ENCODE data around the gene CLN3. TPM values are rescaled to one million over a fixed set of nuclear protein-coding genes. Genes with fewer than 3 reads are reported as not detected.

Gene CLN3
- 11.1 and 11.4 TPM in 2 replicates for total RNA-seq

DNA sequence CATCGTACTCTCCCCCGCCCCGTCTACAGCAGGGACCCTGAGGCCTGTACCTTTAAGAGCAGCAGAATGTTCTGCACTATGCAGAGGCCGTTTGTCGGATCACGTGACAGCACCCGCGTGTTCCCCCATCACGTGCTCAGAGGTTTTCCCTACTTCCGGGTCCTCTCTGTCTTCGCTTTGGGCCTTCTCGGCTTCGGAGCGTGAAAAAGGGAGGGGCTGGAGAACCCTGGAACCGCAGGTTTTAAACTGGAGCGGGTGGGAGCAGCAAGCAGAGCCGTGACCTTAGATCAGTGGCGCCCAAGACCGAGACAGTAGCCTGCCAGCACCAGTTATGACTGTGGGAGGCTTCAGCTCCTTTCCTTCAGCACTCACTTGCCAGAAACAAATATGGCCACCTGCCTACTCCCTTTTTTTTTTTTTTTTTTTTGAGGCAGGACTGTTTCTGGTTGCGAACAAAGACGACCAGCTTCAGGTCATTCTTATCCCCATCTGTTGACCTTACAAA lies at the start of gene CLN3:
CLN3 (minus strand) TSS at position 105 of the 505 bp plus-strand sequence. CDS start 315 bp downstream, outside the sequence.

DNA sequence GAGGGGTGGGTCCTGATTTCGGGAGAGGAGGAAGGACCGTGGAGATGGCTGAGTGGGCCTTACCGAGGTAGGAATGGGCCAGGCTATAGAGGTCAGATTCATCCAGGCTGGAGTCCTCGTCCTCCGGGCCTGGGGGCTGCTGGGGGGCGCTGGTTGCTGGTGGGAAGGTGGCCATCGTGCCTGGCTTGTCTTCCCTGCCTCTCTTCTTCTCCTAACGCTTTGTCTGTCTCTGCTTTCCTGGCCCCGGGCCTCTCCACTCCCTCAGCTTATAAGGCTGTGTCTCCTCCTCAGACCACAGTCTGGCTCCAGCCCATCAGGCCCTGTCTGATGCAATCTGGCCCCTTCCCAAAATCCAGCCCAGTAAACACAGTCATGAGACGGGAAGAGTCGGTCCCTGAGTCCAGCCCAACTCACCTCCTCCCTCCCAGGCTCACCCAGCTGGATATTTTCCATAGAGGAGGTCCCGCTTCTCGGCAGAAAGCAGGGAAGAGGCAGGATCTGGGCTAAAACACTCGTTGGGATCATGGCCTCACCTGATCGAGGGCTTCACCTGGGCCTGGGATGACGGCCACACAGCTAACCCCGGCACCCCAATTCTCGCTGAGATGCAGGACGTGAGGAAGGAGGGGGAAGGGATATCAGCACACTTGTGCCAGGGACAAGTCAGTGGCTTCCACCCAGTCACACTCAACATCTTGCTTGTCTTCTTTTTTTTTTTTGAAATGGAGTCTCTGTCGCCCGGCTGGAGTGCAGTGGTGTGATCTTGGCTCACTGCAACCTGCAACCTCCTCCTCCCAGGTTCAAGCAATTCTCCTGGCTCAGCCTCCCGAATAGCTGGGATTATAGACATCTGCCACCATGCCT lies 47.1 kb upstream of the CLN3 start, which contains the start of gene NUPR1:
NUPR1 (minus strand) TSS at position 242 of the 864 bp plus-strand sequence; CDS start at position 175, 67 bp downstream.

DNA sequence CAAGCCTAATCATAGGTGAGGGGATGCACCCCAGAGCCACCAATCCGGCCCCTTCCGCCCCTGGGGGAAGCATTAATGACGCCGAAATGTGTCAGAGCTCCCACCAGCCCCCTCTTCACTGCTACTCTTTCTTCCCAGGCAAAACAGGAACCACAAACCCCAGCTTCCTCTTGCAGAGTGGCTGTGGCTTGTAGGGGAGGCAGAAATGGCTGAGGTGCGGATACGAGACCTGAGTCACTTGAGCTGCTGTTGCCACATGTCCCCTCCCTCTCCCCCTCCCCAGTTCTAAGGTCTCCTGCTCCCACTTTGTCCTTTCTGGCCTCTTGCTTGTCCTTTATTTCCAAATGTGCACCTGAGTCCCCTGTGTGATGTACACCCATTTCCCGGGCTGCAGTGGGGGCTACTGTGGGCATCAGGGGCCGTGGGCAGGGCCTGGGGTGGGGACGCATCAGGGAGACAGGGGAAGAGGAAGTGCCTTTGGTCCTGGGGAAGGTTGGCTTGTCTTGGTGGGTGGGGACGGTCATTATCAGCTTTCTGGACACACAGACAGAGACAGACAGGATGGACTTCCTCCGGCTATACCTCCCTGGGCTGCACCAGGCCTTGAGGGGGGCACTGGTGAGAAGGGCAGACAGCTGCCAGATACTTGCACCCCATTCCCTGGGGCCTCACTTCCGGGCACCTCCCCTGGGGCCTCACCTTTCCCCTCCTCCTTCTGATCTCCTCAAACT lies 2.4 kb upstream of the CLN3 start, which contains the start of gene APOBR:
APOBR (plus strand) TSS at position 523 of the 731 bp plus-strand sequence; CDS start at position 562, 39 bp downstream.

Other genes with a start within 250 kb of the CLN3 start
- under 0.01 TPM in 2 replicates for gene SBK1, start 199.5 kb downstream of the CLN3 start, total RNA-seq
- gene NPIPB6, start 128.6 kb downstream of the CLN3 start, total RNA-seq = 0.17 and 0.30 TPM in 2 replicates
- 147 and 181 TPM in 2 replicates for gene EIF3CL, start 88.2 kb downstream of the CLN3 start, total RNA-seq
- gene NPIPB7, start 19.7 kb downstream of the CLN3 start, total RNA-seq = not detected in 2 replicates
- not detected in 2 replicates for gene APOBR, start 2.6 kb upstream of the CLN3 start, total RNA-seq
- not detected in 2 replicates for gene IL27, start 14.8 kb upstream of the CLN3 start, total RNA-seq
- gene NUPR1, start 46.9 kb upstream of the CLN3 start, total RNA-seq = 16.2 and 20.3 TPM in 2 replicates
- gene SGF29, start 61.8 kb upstream of the CLN3 start, total RNA-seq = 12.3 and 14.6 TPM in 2 replicates
- gene SULT1A2, start 105.0 kb upstream of the CLN3 start, total RNA-seq = not detected in 2 replicates
- gene SULT1A1, start 118.0 kb upstream of the CLN3 start, total RNA-seq = 1.0 and 1.3 TPM in 2 replicates
- gene NPIPB8, start 146.0 kb upstream of the CLN3 start, total RNA-seq = not detected in 2 replicates
- 254 and 358 TPM in 2 replicates for gene EIF3C, start 219.4 kb upstream of the CLN3 start, total RNA-seq